Measurements from ENCODE around the gene BCS1L.

Gene BCS1L

DNA sequence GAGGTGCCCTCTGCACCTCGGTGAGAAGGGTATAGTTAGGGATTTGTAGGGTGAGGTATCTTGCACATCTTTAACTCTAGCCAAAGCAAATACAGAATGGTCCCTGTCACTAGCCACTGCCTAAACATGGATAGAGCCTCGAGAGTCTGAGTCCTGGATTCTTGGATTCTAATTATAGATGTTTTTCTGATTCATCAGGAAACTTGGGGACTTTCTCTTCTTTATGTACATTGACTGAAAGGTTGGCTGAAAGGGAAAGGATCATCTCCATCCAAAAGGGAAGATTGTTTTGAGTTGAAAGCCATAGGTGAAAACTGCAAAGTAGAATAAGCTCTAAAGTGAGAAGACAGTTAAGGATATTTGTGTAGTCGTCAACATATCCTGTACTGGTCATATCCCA is 20.6 kb downstream of the BCS1L start:
- TF ChIP-seq, protein P1, sequence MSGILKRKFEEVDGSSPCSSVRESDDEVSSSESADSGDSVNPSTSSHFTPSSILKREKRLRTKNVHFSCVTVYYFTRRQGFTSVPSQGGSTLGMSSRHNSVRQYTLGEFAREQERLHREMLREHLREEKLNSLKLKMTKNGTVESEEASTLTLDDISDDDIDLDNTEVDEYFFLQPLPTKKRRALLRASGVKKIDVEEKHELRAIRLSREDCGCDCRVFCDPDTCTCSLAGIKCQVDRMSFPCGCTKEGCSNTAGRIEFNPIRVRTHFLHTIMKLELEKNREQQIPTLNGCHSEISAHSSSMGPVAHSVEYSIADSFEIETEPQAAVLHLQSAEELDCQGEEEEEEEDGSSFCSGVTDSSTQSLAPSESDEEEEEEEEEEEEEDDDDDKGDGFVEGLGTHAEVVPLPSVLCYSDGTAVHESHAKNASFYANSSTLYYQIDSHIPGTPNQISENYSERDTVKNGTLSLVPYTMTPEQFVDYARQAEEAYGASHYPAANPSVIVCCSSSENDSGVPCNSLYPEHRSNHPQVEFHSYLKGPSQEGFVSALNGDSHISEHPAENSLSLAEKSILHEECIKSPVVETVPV (CRISPR knock-in tag; IDR thresholded peaks at IDR 0.05) = no peak
- TF ChIP-seq ZNF8 (CRISPR knock-in tag; IDR thresholded peaks at IDR 0.05) = no peak
- no peak for TF ChIP-seq ZC3H10 (CRISPR knock-in tag; IDR thresholded peaks at IDR 0.05)
- TF ChIP-seq OSR1 (CRISPR knock-in tag; IDR thresholded peaks at IDR 0.05) = no peak
- TF ChIP-seq SNAI2 (CRISPR knock-in tag; IDR thresholded peaks at IDR 0.05) = no peak
- TF ChIP-seq, protein P2, sequence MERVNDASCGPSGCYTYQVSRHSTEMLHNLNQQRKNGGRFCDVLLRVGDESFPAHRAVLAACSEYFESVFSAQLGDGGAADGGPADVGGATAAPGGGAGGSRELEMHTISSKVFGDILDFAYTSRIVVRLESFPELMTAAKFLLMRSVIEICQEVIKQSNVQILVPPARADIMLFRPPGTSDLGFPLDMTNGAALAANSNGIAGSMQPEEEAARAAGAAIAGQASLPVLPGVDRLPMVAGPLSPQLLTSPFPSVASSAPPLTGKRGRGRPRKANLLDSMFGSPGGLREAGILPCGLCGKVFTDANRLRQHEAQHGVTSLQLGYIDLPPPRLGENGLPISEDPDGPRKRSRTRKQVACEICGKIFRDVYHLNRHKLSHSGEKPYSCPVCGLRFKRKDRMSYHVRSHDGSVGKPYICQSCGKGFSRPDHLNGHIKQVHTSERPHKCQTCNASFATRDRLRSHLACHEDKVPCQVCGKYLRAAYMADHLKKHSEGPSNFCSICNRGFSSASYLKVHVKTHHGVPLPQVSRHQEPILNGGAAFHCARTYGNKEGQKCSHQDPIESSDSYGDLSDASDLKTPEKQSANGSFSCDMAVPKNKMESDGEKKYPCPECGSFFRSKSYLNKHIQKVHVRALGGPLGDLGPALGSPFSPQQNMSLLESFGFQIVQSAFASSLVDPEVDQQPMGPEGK (CRISPR knock-in tag; IDR thresholded peaks at IDR 0.05; ENCODE audit: borderline replicate concordance) = no peak
- TF ChIP-seq RARB (CRISPR knock-in tag; IDR thresholded peaks at IDR 0.05) = no peak
- no peak for TF ChIP-seq ARNTL (CRISPR knock-in tag; IDR thresholded peaks at IDR 0.05; ENCODE audit: borderline replicate concordance, low read depth)
- TF ChIP-seq ZNF565 (CRISPR knock-in tag; conservative IDR thresholded peaks at IDR 0.05; ENCODE audit: low read depth) = no peak
- TF ChIP-seq, protein P3, sequence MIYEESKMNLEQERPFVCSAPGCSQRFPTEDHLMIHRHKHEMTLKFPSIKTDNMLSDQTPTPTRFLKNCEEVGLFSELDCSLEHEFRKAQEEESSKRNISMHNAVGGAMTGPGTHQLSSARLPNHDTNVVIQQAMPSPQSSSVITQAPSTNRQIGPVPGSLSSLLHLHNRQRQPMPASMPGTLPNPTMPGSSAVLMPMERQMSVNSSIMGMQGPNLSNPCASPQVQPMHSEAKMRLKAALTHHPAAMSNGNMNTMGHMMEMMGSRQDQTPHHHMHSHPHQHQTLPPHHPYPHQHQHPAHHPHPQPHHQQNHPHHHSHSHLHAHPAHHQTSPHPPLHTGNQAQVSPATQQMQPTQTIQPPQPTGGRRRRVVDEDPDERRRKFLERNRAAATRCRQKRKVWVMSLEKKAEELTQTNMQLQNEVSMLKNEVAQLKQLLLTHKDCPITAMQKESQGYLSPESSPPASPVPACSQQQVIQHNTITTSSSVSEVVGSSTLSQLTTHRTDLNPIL (CRISPR knock-in tag; IDR thresholded peaks at IDR 0.05; ENCODE audit: low read depth) = no peak
- TF ChIP-seq CSDC2 (CRISPR knock-in tag; IDR thresholded peaks at IDR 0.05) = no peak
- TF ChIP-seq TSHZ2 (CRISPR knock-in tag; IDR thresholded peaks at IDR 0.05) = no peak
- TF ChIP-seq ZFP3 (CRISPR knock-in tag; IDR thresholded peaks at IDR 0.05) = no peak
- TF ChIP-seq PPARA (CRISPR knock-in tag; IDR thresholded peaks at IDR 0.05; ENCODE audit: borderline replicate concordance) = no peak

GRCh38 chr2:218687400-218688060 is 28.0 kb downstream of the BCS1L start:
- peak; percentile 99 for ATAC-seq

More for the DNA sequence above, 20.6 kb downstream of the BCS1L start:
- no peak for ATAC-seq

- ATAC-seq = peak; percentile 41; the same call in 2 of the 3 replicates
- TF ChIP-seq TSHZ2 (CRISPR knock-in tag; IDR thresholded peaks at IDR 0.05) (no peak), GLIS3 (CRISPR knock-in tag; IDR thresholded peaks at IDR 0.05) (no peak), PPARA (CRISPR knock-in tag; IDR thresholded peaks at IDR 0.05; ENCODE audit: borderline replicate concordance) (no peak), CSDC2 (CRISPR knock-in tag; IDR thresholded peaks at IDR 0.05) (no peak), OSR1 (CRISPR knock-in tag; IDR thresholded peaks at IDR 0.05) (no peak), ZC3H10 (CRISPR knock-in tag; IDR thresholded peaks at IDR 0.05) (no peak), ZFP3 (CRISPR knock-in tag; IDR thresholded peaks at IDR 0.05) (no peak), ZNF70 (CRISPR knock-in tag; IDR thresholded peaks at IDR 0.05) (no peak), SNAI2 (CRISPR knock-in tag; IDR thresholded peaks at IDR 0.05) (no peak), ZNF8 (CRISPR knock-in tag; IDR thresholded peaks at IDR 0.05) (no peak), ESRRG (CRISPR knock-in tag; IDR thresholded peaks at IDR 0.05) (no peak), TCF4 (CRISPR knock-in tag; IDR thresholded peaks at IDR 0.05; ENCODE audit: borderline replicate concordance) (no peak), ZFP30 (CRISPR knock-in tag; IDR thresholded peaks at IDR 0.05) (no peak), ZNF565 (CRISPR knock-in tag; conservative IDR thresholded peaks at IDR 0.05; ENCODE audit: low read depth) (no peak), BACH2 (CRISPR knock-in tag; IDR thresholded peaks at IDR 0.05; ENCODE audit: borderline replicate concordance) (no peak)
- TF ChIP-seq, protein P4, sequence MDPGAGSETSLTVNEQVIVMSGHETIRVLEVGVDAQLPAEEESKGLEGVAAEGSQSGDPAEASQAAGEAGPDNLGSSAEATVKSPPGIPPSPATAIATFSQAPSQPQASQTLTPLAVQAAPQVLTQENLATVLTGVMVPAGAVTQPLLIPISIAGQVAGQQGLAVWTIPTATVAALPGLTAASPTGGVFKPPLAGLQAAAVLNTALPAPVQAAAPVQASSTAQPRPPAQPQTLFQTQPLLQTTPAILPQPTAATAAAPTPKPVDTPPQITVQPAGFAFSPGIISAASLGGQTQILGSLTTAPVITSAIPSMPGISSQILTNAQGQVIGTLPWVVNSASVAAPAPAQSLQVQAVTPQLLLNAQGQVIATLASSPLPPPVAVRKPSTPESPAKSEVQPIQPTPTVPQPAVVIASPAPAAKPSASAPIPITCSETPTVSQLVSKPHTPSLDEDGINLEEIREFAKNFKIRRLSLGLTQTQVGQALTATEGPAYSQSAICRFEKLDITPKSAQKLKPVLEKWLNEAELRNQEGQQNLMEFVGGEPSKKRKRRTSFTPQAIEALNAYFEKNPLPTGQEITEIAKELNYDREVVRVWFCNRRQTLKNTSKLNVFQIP (CRISPR knock-in tag; IDR thresholded peaks at IDR 0.05; ENCODE audit: borderline replicate concordance, low read depth) = no peak
- TF ChIP-seq, protein P3 (CRISPR knock-in tag; IDR thresholded peaks at IDR 0.05; ENCODE audit: low read depth) = no peak
- TF ChIP-seq, protein P2 (CRISPR knock-in tag; IDR thresholded peaks at IDR 0.05; ENCODE audit: borderline replicate concordance) = no peak
These were observed 31.8 kb downstream of the BCS1L start for GRCh38 chr2:218691234-218691633.
